HG03280 (cell line): ENCODE data around the gene TJP1.
"Not testable (repeated sequence)": the region's sequence is repeated elsewhere in the genome, so short reads cannot be mapped to it uniquely, and the experiment has no call there.

Experiments
- ATAC-seq: cut with Tn5 transposase; IDR thresholded peaks from one replicate; pipeline ENCODE4 v1.9.1; 2021; ENCODE audit warnings: mild to moderate bottlenecking, moderate library complexity; ENCODE audit not compliant: unreplicated experiment

The TJP1 gene

GRCh38 chr15:29756358-29757267 lies 65.7 kb downstream of the TJP1 start:
- no peak for ATAC-seq

- ATAC-seq: not testable (repeated sequence)
These were observed 68.3 kb downstream of the TJP1 start for GRCh38 chr15:29754009-29754408.

- no peak for ATAC-seq
These were observed 68.8 kb downstream of the TJP1 start for GRCh38 chr15:29753506-29753905.

- ATAC-seq: no peak
These were observed 71.5 kb downstream of the TJP1 start for GRCh38 chr15:29750754-29751153.

GRCh38 chr15:29749365-29750086 lies 72.7 kb downstream of the TJP1 start:
- ATAC-seq: no peak

GRCh38 chr15:29747837-29748417 lies 74.3 kb downstream of the TJP1 start:
- ATAC-seq: no peak

- no peak for ATAC-seq
These were observed 78.8 kb downstream of the TJP1 start for GRCh38 chr15:29743475-29743874.

GRCh38 chr15:29740692-29741311 lies 81.5 kb downstream of the TJP1 start:
- no peak for ATAC-seq

- ATAC-seq: no peak
These were observed 85.6 kb downstream of the TJP1 start for GRCh38 chr15:29736744-29737020.

GRCh38 chr15:29736012-29736743 lies 86.1 kb downstream of the TJP1 start:
- ATAC-seq: no peak

- no peak for ATAC-seq
These were observed 87.2 kb downstream of the TJP1 start for GRCh38 chr15:29734917-29735572.

- ATAC-seq: no peak
These were observed 90.4 kb downstream of the TJP1 start for GRCh38 chr15:29731865-29732264.

- not testable (repeated sequence) for ATAC-seq
These were observed 91.8 kb downstream of the TJP1 start for GRCh38 chr15:29730471-29730870.

GRCh38 chr15:29728418-29728817 lies 93.8 kb downstream of the TJP1 start:
- no peak for ATAC-seq

- no peak for ATAC-seq
These were observed 94.4 kb downstream of the TJP1 start for GRCh38 chr15:29727871-29728270.

GRCh38 chr15:29726553-29726952 lies 95.7 kb downstream of the TJP1 start:
- no peak for ATAC-seq

- ATAC-seq: no peak
These were observed 98.2 kb downstream of the TJP1 start for GRCh38 chr15:29724026-29724425.

GRCh38 chr15:29713784-29714183 lies 108.5 kb downstream of the TJP1 start:
- ATAC-seq: no peak

- no peak for ATAC-seq
These were observed 110.0 kb downstream of the TJP1 start for GRCh38 chr15:29712149-29712885.

GRCh38 chr15:29711531-29711930 lies 110.7 kb downstream of the TJP1 start:
- no peak for ATAC-seq
